Activated naive CD4-positive, alpha-beta T cell (primary cell): ENCODE measurements around the gene CNKSR3.
"Not testable (repeated sequence)": the region's sequence is repeated elsewhere in the genome, so short reads cannot be mapped to it uniquely, and the experiment has no call there.

Experiments used
- DNase-seq, 4 experiments: peaks; one replicate each; lab custom pipeline; 2025; lab: John Stamatoyannopoulos, UW

Gene CNKSR3

GRCh38 chr6:154510144-154510905 is at the start of gene CNKSR3:
CNKSR3 (minus strand) TSS chr6:154510685; CDS start chr6:154510114, 571 bp downstream.
- no peak for DNase-seq

- no peak for DNase-seq
Measured at GRCh38 chr6:154558984-154559383, 48.5 kb upstream of the CNKSR3 start.

DNA sequence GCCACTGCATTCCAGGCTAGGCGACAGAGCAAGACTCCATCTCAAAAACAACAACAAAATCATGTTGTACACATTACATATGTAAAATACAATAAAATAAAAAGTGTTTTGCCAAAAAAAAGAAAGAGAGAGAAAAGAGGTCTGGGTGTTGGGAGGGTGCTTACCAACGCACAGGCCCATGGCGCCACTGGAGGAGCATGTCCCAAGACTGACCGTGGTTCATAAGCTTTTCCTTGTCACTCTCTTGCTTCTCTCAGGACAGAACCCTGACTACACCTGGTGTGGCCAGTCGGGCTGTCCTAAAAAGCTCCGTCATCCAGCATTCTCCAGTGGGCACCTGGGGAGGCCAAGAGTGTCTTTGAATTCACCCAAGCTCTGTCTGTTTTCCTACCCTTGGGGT is 48.0 kb upstream of the CNKSR3 start:
- no peak for DNase-seq

DNA sequence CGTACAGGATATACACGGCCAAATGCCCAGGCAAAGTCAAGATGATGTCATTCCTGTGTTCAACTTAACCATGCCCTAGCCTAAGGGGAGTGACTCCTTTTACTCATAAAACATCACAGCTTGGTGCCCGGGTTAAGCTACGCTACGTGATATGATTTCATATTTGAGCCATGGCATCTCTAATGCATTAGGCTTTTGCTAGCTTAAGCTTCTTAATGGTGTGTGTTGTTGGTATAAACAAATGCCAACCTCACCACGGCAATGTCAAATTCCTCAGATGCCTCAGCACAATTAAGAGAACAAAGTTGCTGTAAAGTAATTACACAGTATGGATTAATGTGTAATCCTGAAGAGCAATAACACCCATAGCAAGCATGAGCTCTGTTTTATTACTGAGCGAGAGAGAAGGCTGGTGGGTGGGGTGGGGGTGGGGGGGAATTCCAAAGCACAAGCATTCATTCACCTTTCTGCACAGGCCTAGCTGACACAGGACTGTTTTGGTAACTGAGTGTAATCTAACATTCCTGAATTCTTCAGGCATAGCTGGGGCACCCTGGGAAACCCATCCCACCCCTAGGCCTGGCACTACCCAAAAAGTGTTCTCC is 44.7 kb upstream of the CNKSR3 start:
- no peak for DNase-seq

DNA sequence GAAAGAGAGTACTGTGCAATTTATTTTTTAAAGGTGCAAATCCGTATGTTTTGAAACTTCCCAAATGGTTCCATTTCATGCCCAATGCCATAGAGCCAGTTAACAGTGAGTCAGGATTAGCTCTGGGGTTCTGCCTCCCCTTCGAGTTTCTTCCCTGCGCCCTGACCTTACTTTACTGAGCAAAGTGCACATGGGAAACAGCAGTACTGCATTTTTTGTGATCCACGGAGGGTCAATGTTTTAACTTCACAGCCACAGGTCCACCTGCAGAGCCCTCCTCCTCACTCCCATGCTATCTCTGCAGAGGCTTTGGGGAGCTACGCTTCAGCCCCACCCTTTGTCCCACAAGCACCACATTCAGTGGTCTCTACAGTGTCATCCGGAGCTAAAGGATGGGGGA is 44.0 kb upstream of the CNKSR3 start:
- no peak for DNase-seq

- DNase-seq = no peak
Measured at GRCh38 chr6:154550779-154551178, 40.3 kb upstream of the CNKSR3 start.

DNA sequence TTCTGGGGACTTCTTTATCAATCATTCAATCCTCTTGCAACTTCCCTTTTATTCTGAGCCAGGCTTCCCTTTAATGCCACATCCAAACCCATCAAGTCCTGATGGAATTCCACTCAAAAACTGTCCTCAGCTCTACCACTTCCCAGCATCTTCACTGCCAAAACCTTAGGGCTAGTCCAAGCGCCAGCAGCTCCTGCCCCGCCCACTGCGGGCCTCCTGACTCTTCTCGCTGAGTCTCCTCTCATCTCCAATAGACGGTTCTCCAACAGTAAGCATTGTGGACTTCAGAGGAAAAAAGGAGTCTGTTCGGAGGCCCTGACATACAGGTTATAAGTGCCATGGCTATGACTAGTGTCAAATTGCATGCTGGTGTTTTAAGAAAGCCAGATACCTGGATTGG is 38.7 kb upstream of the CNKSR3 start:
- DNase-seq = no peak

DNA sequence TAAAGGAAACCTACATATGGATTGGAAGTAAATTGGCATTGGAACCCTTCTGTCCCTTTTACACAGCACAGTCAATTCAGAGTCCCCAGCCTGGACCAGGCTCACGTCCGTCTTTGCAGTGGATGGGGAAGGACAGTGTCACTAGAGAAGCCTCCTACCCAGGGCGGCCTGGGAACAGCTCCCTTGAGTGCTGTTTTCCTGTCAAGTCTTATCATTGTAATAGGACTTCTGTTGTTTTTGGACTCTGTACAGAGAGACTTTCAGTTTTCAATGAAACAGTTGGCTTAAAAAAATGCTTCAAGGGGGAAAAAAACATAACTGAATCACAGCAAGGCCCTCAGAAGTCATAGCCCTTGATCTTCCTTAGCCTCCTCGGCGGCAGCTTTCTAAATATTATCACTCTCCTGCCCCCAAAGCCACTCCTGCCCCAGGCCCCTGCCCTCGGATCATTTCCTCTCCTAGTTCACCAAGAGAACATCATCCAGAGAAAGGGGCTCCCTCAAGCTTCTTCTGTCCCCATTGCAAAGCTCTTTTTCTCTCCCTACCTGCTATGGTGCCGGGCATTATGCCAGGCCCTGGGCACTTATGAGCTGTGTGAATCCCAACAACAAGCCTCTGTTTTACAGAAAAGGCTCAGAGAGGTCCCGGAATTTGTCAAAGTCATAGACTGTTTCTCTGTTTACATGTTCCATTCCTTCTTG is 37.8 kb upstream of the CNKSR3 start:
- no peak for DNase-seq

GRCh38 chr6:154543628-154544027 is 33.1 kb upstream of the CNKSR3 start:
- DNase-seq = no peak

DNA sequence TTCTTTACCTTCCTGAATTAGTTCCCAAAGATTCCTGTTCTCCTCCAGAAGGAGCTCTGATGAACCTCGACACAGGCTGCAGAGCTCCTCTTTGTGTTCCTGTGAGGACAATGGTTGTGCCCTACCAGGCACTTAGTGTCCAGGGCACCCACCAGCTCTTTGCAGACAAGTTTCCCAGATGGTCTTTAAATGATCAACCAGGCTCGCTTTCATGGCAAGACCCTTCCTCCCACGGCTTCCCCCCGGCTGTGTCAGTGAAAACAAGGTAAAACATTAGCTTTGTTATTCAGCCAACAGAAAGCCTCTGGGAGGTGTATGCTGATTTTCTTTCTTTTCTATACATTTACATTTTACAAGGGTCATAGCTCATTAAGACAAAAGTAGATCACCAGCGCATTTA is 32.3 kb upstream of the CNKSR3 start:
- no peak for DNase-seq

DNA sequence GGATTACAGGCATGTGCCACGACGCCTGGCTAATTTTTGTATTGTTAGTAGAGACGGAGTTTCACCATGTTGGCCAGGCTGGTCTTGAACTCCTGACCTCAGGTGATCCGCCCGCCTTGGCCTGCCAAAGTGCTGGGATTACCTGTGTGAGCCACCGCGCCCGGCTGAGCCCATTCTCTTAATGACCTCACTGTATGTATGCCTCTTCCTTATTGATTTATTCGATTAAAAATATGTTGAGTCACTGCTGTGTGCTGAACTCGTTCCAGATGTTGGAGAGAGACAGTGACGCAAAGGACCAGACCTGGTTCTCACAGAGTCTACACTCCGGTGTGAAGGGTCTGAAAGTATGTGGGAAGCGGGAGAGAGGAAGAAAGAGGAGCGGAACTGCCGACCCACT is 31.4 kb upstream of the CNKSR3 start:
- not testable (repeated sequence) for DNase-seq

DNA sequence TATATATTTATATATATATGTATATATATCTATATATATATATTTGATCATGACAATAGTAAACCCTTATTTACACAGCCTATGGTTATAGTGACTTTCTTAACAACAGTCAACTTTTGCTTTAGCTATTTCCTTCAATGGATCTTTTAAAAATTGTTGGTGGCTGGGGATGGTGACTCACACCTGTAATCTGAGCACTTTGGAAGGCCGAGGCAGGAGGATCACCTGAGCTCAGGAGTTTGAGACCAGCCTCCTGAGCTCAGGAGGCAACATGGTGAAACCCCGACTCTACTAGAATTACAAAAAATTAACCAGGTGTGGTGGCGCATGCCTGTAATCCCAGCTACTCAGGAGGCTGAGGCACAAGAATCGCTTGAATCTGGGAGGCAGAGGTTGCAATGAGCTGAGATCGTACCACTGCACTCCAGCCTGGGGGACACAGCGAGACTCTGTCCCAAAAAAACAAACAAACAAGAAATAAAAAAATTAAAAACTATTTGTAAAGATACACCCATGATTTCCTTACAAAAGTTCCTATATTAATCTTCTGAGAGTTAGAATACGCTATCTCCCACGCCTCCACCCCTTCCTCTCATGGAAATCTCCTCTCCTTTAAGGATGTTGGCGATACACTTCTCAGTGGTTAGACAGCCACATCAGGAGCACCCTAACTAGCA is 29.2 kb upstream of the CNKSR3 start:
- no peak for DNase-seq

GRCh38 chr6:154538640-154539191 is 28.2 kb upstream of the CNKSR3 start:
- DNase-seq = no peak

DNA sequence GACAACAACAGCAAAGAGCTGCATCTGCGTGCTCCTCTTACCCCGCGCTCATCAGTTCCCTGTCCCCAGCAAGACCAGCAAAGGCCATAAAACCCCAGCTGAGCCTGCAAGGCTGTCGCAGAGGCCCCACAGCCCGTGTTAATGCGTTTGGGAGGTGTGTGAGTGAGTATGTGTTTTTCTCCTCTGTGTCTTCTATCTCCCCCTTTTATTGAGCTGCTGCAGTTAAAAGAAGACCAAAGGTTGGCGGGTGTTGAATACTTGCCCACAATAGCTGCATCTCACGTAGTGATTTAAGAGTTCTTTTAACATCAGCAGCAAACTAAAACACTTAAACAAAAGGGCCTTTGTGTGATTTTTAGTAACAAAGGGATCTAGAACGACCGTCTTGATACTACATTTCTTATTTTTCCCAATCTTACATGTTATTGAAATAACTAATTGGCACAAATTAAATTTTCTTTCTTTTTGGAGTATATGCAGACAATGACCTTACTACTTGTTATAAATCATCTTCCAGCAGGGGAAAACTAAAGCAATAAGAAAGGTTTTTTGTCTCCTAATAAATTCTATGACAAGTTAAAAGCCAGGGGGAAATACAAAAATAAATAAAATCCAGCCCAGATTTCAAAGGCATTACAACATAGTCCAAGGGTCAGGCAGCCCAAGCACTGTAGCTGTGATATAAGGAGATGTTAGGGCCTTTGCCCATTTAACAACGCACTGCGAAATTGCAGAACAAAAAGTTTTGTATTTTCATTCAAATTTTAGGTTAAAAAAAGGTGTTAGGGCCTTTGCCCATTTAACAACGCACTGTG is 27.2 kb upstream of the CNKSR3 start:
- no peak for DNase-seq

GRCh38 chr6:154536999-154537398 is 26.5 kb upstream of the CNKSR3 start:
- no peak for DNase-seq

DNA sequence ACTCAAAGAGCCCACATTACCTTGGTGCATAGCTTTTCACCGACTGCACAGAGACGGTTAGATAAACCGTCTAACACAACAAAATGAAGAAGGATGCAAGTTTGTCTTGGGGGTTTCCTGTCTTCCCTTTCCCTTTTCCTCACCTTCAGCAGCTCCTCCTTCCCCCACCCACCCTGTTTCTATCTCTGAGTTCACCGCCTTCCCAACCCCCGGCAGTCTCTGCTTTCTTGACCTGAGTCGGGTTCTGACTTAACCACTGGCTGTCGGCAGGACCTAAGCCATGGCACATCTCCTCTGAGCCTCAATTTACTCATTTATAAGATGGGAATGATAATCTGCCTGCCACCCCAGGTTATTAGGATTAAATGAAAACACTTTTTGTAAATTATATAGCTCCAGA is 25.8 kb upstream of the CNKSR3 start:
- DNase-seq = no peak

DNA sequence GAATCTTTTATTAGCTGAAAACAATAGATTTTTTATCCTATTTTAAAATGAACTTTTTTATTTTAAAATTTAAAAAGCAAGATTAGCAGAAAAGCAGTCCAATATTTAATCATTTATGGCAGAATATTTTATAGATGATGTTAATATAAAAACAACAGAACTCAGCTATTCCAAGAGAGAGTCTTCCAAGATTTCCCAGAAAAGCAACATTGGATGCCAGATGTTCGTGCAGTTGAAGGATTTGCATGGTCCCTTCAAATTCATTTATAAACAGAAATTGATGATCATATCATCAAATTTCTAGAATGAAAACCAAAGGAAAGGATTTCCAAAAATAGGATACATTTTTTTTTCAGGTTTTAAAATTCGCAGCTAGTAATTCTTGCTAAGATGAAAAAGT is 25.4 kb upstream of the CNKSR3 start:
- no peak for DNase-seq

DNA sequence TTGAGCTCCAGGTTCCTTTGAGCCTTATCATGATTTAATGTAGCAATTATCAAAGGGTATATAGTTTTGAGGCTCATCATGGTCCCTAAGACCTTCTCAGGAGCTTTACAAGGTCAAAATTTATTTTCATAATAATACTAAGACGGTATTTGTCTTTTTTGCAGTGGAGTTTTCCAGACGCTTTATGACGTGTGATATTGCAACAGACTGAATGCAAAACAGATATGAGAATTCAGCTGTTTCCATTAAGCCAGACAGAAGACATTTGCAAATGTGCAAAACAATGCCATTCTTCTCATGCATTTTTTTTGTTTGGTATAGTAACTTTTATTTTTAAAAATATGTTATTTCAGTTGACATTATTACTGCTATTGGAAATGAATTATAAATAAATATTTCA is 24.7 kb upstream of the CNKSR3 start:
- DNase-seq = no peak

GRCh38 chr6:154534531-154534930 is 24.0 kb upstream of the CNKSR3 start:
- DNase-seq = no peak

DNA sequence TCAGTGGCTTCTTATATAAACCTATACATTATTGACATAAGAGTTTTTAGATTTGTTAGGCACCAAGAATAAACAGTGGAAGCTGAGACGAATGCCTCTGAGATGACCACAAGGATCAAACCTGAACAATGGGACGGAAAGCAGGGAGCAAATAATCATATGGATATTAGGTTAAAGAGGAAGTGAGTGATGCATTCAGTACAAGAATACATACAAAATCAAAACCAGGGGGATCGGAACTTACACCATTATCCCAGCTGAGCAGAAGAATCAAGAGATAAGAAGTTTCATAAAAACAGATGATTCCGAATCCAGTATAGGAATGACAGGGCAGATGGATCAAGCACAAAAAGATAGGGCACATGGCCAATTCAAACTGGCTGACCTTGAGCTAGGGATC is 21.9 kb upstream of the CNKSR3 start:
- DNase-seq = no peak

- DNase-seq = no peak
Measured at GRCh38 chr6:154529957-154530356, 19.5 kb upstream of the CNKSR3 start.
